Activated effector memory CD4-positive, alpha-beta T cell treated with anti-CD3 and anti-CD28 coated beads, Interleukin-2, amount 50 U/mL, for 16 hours (primary cell): ENCODE measurements around the gene CARNS1.
"Not testable (repeated sequence)": the region's sequence is repeated elsewhere in the genome, so short reads cannot be mapped to it uniquely, and the experiment has no call there.

ENCODE experiments used
- DNase-seq: peaks from one replicate; pipeline ENCODE4 v3.0.0-alpha.2; 2020

The CARNS1 gene

GRCh38 chr11:67397536-67397935 lies 17.9 kb upstream of the CARNS1 start:
- DNase-seq = no peak

DNA sequence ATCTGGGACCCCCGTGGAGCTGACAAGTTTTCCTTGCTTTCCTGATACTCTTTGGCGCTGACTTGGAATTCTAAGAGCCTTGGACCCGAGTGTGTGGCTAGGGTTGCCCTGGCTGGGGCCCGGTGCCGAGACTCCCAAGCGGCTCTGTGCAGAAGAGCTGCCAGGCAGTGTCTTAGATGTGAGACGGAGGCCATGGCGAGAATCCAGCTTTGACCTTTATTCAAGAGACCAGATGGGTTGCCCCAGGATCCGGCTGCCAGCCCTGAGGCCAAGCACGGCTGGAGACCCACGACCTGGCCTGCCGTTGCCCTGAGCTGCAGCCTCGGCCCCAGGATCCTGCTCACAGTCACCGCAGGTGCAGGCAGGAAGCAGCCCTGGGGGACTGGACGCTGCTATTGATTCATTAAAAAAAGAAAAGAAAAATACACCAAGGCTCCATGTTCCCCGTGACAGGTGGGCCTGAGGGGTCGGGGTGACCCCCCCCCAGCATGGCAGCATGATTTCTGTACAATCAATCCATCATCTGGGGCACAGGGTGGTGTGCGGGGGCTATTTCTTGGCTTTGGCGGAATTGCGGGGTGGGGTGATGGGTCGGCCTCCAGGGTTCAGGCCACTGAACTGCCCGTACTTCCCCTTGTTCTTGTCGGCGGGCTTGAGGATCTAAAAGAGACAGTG lies 17.4 kb upstream of the CARNS1 start:
- DNase-seq = no peak

- no peak for DNase-seq
Measured at GRCh38 chr11:67398661-67399563, 16.6 kb upstream of the CARNS1 start.

- DNase-seq = no peak
Measured at GRCh38 chr11:67400251-67400941, 15.1 kb upstream of the CARNS1 start.

GRCh38 chr11:67400942-67401494 lies 14.5 kb upstream of the CARNS1 start:
- no peak for DNase-seq

DNA sequence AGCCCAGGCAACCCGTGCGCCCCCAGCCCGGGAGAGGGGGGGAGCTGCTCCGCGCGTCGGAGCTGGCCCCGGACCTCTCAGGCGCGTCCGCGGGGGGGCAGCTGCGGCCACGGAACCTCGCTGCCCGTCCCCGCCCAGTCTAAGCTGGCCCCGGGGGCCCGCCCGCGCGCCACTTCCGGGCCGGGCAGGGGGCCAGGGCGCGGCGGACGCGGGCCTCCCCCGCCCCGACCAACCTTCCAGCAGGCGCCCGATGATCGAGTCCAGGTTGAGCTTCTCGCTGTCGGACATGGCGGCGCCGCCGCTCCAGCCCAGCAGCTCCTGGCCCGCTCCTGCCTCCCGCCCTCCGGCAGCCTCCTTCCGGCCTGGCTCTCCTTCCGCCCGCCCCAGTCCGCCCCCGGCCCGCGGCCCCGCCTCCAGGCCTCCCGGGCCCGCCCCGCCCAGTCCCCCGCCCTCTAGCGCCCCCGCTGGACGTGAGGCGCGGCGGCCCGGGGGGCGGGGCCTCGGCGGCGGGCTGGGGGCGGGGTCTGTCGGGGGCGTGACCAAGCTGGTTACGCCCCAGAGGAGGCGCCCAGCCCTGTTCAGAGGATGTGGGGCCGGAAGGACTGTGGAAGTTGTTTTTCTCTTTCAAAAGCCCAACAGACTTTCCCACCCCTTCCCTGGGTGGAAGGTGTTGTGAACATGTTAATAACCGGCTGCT lies 13.8 kb upstream of the CARNS1 start, which contains the start of gene PPP1CA:
Gene PPP1CA, minus strand, starts transcription at position 364 of the 697 bp plus-strand sequence. Its CDS starts 76 bp downstream, at position 288.
- peak; percentile 96 for DNase-seq

- not testable (repeated sequence) for DNase-seq
Measured at GRCh38 chr11:67402192-67402839, 13.2 kb upstream of the CARNS1 start.

GRCh38 chr11:67403085-67403484 lies 12.4 kb upstream of the CARNS1 start:
- not testable (repeated sequence) for DNase-seq

GRCh38 chr11:67404515-67405195 lies 10.8 kb upstream of the CARNS1 start:
- DNase-seq = peak; percentile 83

- DNase-seq = peak; percentile 75
Measured at GRCh38 chr11:67405196-67405567, 10.3 kb upstream of the CARNS1 start.

- no peak for DNase-seq
Measured at GRCh38 chr11:67405688-67406339, 9.7 kb upstream of the CARNS1 start.

DNA sequence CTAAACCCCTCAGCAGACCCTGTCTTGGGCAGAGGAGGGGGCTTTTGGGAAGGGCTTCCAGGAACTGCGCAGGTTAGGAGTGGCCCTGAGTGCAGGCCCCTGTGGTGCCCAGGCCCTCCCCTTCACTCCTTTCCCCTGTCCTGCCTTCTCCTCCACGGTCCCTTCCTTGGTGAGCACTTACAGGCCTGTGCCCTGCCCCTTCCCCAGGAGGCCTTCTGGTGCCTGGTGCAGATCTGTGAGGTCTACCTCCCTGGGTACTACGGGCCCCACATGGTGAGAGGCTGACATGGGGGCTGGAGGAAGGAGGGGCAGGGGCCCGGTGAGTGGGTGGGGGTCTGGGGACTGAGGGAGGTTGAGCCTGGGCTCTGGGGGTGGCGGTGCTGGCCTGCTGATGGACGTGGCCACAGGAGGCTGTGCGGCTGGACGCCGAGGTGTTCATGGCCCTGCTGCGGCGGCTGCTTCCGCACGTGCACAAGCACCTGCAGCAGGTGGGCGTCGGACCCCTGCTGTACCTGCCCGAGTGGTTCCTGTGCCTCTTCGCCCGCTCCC lies 9.0 kb upstream of the CARNS1 start:
- DNase-seq = no peak

DNA sequence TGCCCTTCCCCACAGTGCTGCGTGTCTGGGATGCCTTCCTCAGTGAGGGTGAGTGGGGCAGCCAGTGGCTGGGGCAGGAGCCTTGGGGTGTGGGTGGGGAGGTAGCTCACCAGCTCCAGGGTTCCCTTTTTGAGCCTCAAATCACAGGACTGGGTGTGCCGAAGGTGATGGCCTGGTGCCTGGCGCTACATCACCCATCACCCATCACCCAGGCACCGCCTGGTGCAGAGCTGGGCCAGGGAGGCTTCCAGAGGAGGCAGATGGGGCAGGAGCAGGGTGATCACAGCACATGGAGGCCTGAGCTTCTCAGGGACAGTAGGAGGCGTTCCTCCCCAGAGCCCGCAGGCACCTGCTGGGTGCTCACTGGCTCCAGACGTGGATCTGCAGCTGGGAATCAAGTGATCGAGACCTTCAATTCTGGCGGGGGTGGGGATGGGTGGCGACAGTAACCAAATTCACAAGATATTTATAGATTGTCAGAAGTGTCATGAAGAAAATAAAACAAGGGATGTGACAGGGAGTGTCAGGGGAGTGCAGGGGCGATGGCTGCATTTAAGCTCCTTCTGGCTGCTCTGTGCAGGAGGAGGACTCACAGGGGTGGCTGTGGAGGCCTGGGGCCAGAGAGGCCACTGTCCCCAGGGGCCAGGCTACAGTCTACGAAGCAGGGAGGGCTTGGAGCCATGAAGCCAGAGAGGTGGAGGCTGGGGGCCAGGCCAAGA lies 8.3 kb upstream of the CARNS1 start:
- DNase-seq = no peak

DNA sequence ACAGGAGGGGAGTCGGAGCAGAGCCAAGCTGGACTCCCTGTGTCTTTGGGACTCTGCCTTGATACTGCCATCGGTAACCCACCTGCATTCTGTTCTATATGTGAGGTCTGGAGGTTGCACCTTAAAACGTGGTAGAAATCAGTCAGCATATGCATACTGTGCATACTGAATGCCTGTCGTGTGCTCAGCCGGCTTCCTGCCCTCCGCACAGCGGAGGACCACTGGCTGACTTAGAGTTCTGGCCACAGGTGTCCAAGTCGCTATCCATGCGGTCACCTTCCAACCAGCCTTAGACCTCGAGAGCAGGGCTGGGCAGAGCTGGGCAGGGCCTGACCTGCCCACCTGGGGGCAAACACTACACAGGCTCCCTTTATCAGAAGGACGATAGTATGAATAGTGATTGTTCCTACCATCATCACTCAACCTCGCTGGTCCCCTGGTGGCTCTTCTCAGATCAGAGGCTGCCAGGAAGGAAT lies 7.8 kb upstream of the CARNS1 start:
- no peak for DNase-seq

GRCh38 chr11:67408437-67409200 lies 6.9 kb upstream of the CARNS1 start:
- DNase-seq = no peak

DNA sequence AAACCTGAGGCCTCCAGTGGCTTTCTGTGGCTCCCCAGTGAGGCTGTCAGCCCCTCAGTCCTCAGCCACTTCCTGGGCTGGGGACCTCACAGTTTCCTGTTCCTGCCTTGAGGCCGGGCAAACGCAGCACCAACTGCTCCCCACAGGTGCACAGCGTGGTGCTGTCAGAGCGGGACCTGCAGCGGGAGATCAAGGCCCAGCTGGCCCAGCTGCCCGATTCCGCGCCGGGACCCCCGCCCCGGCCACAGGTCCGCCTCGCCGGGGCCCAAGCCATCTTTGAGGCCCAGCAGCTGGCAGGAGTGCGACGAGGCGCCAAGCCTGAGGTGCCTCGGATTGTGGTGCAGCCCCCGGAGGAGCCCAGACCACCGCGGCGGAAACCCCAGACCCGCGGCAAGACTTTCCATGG lies 6.2 kb upstream of the CARNS1 start:
- DNase-seq = peak; percentile 88

DNA sequence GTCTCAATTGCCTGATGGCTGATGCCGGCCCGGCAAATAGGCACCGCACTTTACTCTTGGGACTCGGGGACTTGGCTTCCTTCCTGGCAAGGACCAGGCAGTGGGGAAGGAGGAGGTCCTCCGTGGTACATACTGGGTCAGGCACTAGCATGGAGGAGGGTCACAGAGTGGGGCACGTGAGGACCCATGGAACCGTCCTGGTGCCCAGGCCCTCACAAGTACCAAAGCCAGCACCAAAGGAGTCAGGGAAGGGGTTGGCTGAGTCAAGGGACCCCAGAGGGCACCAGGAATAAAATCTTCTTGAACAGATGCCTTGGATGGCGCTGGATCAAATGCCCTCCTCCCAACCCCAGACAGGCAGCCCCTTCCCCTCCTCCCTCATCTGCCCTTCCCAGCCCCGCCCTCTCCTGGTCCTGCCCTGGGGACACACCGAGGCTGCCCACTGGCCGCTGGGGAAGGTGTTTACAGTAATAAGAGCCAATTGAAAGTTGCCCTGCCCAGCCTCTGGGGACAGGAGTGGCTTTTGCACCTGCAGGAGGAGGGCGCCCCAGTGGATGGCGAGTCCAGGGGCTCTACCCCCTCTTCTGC lies 5.6 kb upstream of the CARNS1 start:
- no peak for DNase-seq

- DNase-seq = no peak
Measured at GRCh38 chr11:67410369-67410831, 5.1 kb upstream of the CARNS1 start.
